Activated CD4-positive, alpha-beta T cell treated with anti-CD3 and anti-CD28 coated beads, Interleukin-2, amount 50 U/mL, for 1 hour (primary cell): ENCODE measurements around the gene ABCA10.
A peak's percentile ranks its signal among the peaks of the same experiment; 100 is the strongest.
"Not testable (repeated sequence)": the region's sequence is repeated elsewhere in the genome, so short reads cannot be mapped to it uniquely, and the experiment has no call there.

Experiments
- DNase-seq: peaks from one replicate; pipeline ENCODE4 v3.0.0-alpha.2; 2020

Gene ABCA10, protein sequence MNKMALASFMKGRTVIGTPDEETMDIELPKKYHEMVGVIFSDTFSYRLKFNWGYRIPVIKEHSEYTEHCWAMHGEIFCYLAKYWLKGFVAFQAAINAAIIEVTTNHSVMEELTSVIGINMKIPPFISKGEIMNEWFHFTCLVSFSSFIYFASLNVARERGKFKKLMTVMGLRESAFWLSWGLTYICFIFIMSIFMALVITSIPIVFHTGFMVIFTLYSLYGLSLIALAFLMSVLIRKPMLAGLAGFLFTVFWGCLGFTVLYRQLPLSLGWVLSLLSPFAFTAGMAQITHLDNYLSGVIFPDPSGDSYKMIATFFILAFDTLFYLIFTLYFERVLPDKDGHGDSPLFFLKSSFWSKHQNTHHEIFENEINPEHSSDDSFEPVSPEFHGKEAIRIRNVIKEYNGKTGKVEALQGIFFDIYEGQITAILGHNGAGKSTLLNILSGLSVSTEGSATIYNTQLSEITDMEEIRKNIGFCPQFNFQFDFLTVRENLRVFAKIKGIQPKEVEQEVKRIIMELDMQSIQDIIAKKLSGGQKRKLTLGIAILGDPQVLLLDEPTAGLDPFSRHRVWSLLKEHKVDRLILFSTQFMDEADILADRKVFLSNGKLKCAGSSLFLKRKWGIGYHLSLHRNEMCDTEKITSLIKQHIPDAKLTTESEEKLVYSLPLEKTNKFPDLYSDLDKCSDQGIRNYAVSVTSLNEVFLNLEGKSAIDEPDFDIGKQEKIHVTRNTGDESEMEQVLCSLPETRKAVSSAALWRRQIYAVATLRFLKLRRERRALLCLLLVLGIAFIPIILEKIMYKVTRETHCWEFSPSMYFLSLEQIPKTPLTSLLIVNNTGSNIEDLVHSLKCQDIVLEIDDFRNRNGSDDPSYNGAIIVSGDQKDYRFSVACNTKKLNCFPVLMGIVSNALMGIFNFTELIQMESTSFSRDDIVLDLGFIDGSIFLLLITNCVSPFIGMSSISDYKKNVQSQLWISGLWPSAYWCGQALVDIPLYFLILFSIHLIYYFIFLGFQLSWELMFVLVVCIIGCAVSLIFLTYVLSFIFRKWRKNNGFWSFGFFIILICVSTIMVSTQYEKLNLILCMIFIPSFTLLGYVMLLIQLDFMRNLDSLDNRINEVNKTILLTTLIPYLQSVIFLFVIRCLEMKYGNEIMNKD (N-terminal part only)

GRCh38 chr17:69228576-69228975 is at the start of gene ABCA10:
Gene ABCA10, minus strand, starts transcription at chr17:69228824. Its CDS starts 3,466 bp downstream, at chr17:69225358.
- no peak for DNase-seq

- not testable (repeated sequence) for DNase-seq
Measured at GRCh38 chr17:69276279-69276678, 47.7 kb upstream of the ABCA10 start.

GRCh38 chr17:69275751-69276150 is 47.1 kb upstream of the ABCA10 start:
- no peak for DNase-seq

DNA sequence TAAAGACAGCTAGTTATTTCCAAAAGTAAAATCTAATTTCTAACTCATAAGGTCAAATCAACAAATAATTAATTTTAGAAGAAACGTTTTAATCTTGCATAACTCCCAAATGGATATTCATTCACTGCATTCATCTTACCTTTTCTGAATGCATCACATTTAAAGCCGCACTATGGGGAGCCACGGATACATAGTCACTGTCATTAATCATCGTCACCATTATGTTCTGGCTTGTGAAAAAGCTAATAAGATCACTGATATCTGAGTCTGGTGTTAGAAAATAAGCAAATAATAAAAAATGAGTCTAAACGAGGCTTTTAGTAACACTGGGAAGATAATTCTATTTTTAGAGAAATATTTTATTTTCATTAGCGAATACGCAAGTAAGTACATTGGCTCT is 42.4 kb upstream of the ABCA10 start:
- DNase-seq, result no peak

DNA sequence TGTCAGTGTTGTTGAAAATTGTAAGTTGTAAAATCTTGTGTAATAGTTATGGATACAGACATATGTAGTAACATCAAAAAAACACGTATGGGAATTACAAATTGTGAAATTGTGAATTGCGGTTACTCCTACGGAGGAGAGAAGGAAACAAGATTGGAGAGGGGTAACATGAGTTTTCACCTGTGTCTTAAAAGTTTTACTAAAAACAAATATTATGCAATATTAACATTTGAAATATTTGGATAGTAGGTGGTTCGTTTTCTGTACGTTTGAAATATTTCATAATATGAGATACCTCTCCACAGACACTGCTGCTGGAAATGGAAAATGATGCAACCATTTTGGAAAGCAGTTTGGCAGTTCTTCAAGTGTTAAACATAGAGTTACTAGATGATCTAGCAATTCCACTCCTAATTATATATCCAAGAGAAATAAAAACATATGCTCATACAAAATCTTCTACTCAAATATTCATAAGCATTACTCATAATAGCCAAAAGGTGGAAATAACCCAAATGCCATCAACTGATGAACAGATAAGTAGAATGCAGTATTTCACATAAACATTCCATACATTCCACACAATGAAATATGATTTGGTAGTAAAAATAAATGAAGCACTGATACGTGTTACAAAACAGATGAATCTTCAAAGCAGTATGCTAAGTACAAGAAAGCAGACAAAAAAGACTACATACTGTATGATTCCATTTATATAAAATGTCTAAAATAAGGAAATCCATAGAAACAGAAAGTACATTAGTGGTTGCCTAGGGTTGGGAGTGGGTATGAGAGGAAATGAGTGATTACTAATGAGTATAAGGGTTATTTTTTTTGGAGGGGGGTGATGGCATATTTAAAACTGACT is 40.7 kb upstream of the ABCA10 start:
- no peak for DNase-seq

DNA sequence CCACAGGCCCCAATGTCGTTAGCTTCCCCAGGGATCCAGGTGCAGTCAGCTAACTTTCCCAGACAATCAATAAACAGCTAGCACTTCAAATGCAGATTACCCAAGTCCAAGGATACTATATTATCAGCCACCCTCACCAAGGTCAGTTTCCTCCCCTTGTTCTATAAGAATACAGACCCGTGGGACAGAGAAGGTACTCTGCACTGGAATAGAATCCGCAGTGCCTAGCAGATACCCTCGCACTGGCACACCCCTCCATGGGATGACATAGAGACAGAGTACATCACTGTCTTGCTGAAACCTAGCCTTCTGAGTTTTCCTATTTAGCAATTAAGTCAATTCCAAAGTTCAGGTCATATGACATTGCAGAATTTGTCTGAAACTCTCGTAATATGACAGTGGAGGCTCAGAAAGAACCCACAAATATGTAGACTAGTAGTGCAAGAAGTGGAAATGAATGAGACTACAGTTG is 40.0 kb upstream of the ABCA10 start:
- DNase-seq, result no peak

GRCh38 chr17:69267219-69267618 is 38.6 kb upstream of the ABCA10 start:
- no peak for DNase-seq

DNA sequence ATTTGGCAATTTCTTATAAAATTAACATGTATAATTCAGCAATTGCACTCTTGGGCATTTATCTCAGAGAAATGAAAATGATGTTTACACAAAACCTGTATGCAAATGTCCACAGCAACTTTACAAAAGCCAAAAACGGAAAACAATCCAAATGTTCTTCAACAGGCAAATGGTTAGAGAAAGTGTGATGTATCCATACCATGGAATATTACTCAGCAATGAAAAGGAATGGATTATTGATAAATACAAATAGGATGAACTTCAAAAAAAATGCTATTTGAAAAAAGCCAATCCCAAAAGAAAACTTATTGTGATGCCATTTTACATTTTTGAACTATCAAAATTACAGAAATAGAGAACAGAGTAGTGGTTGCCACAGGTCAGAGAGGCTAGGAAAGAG is 37.2 kb upstream of the ABCA10 start:
- no peak for DNase-seq

DNA sequence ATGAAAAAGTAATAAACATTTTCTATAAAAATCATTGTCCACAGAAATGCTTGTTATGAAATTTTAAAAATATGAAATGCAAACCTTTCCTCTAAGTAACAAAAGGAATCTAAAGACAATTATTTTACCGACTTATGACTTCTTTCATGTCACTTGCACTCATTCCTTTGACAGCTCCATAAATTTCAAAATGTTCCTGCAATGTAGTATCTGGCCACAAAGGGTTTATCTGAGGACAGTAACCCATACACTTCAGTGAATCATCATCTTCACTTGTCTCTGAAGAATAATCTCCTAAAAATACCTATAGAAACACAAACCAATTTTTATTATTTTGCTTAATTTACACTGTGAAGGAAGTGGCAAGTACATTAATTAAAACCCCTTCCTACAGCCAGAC is 25.6 kb upstream of the ABCA10 start:
- no peak for DNase-seq

- DNase-seq, result no peak
Measured at GRCh38 chr17:69250641-69251040, 22.0 kb upstream of the ABCA10 start.

- DNase-seq, result no peak
Measured at GRCh38 chr17:69246726-69247375, 18.2 kb upstream of the ABCA10 start.

DNA sequence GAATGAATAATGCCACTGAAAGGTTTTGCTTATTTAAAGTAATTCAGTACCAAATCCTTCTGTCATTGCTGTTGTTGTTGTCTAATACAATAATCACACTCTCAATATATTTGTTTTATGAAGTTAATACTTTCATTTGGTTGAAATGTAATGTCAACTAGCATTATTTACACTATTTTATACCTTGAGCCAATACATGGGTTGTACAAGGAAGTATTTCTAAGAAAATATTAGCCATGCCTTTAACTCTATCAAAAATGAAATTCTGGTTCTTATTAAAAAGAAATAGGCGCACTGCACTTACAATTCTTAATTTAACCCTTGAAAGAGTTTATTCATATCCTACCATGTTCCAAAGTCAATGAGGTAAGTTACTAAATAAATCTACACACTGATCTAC is 17.6 kb upstream of the ABCA10 start:
- DNase-seq, result no peak

- DNase-seq, result no peak
Measured at GRCh38 chr17:69245617-69246016, 17.0 kb upstream of the ABCA10 start.

GRCh38 chr17:69239611-69240600 is 11.3 kb upstream of the ABCA10 start:
- DNase-seq, result no peak

DNA sequence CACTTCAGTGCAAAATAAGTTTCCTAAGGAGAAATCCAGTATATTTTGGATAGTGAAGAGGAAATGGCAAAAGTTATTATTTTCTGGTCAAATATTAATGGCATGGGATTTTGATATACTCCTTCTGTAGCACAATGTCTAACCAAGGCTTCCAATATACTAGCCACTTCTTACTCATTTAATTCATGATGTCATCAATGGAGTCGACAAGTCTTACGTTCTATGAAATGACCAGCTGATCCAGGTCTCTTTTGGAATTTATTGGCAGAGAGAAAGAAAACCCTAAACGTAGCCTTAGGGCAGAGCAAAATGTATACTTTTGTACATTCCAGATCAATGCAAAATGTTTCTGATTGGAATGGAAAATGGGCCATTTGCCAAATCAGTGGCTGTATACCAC is 8.3 kb upstream of the ABCA10 start:
- no peak for DNase-seq

DNA sequence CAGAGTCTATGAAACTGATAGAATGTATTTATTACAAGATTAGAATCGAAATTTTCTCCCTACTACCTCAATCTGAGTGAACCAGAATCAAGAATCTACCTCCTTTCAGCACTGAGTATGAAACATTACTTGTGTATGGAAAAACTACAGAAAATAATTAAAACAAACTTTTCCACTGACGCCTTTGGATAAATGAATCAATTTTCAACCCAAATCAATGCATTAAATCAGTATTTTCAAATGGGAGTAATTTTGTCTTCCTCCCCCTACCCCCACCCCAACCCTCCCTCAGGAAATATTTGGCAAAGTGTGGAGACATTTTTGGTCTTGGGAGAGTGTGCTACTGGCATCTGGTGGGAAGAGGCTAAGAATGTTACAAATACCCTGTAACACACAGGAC is 7.8 kb upstream of the ABCA10 start:
- DNase-seq, result no peak

DNA sequence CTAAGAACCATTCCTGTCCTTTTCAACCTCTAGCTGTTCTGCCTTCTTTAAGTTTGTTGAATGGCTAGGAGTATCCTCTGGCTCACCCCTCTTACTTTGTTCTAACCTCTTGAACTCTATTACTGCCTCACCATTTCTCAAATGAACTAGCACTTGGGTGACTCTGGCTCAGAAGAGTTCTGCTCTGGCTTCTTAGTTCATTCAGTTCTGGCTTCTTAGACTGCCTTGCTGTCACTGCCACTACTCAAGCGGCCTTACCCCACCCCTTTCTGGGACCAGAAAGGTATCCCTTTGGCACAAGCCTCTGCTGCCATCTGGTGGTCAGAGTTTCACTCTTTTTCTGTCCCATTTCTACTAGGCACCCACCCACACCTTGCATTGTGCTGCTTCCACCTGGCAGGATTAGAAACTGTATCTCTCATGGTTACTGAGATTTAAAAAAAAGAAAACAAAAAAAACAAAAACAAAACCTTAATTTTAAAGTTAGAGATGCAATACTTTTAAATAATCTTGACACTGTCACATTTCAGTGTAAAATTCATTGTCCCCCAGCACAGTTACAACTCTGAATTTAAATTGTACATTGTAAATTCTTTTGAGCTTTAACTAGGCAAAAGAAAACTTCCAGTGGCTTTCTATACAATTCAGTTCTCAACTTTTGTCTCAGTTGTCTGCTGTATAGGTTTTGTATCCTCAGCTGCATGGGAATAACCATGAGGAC is 6.9 kb upstream of the ABCA10 start:
- peak; percentile 46 for DNase-seq

GRCh38 chr17:69232650-69233049 is 4.0 kb upstream of the ABCA10 start:
- no peak for DNase-seq

- no peak for DNase-seq
Measured at GRCh38 chr17:69231521-69231920, 2.9 kb upstream of the ABCA10 start.

- no peak for DNase-seq
Measured at GRCh38 chr17:69230939-69231338, 2.3 kb upstream of the ABCA10 start.
